Astrocyte of the spinal cord (primary cell): Measurements from ENCODE around the gene PDE8B.

Experiments
- DNase-seq: peaks from one replicate; pipeline ENCODE4 v3.0.0; 2011; ENCODE audit warnings: low read depth, low spot score
- H3K4me3 ChIP-seq: 2 replicates; pipeline ENCODE4 v1.5.1; 2011; ENCODE audit warnings: low read depth, mild to moderate bottlenecking, low read length, moderate library complexity
- in situ Hi-C: cut with HindIII; loops from 2 replicates; pipeline ENCODE4 v1.10.0; 2017; ENCODE audit warnings: low sequenced_read_pairs
- TF ChIP-seq, protein P1 (sequence below): IDR thresholded peaks from 2 replicates; pipeline ENCODE4 v1.5.1; 2012; ENCODE audit warnings: low read depth, mild to moderate bottlenecking, low read length, inconsistent platforms

The PDE8B gene

DNA sequence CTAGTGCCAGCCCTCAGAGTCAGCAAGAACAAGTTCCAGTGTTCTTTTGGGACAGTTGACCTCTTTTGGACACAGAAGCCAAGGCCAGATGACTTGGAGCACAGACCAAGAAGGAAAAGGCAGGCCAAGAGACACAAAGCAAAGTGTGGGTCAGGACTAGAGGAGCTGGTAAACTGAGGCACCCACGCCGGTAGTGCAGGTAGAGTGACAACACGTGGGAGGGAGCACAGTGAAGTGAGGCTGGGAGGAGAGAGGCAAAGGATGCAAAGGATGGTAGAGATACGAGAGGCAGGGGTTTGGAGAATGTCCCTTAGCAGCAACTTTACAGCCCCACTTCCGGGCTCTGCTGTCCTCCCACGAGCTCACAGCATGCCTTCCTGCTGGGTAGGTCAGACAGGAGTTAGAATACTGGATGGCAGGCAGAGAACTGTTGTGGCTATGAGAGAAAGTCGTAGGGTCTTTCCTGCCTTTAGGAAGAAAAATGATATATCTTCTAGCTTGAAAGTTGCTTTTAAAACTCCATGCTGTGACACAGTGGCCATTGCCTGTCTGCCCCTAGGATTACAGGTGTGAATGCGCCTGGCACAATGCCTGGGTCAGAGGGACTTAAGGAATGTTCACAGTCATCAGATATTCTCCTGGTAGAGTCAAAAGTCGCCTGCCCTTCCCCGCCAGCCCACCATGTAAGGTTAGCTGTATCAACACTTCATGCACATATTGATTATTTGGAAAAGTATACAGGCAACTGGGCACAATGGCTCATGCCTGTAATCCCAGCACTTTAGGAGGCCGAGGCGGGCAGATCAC is 97.9 kb downstream of the PDE8B start:
- TF ChIP-seq, protein P1, sequence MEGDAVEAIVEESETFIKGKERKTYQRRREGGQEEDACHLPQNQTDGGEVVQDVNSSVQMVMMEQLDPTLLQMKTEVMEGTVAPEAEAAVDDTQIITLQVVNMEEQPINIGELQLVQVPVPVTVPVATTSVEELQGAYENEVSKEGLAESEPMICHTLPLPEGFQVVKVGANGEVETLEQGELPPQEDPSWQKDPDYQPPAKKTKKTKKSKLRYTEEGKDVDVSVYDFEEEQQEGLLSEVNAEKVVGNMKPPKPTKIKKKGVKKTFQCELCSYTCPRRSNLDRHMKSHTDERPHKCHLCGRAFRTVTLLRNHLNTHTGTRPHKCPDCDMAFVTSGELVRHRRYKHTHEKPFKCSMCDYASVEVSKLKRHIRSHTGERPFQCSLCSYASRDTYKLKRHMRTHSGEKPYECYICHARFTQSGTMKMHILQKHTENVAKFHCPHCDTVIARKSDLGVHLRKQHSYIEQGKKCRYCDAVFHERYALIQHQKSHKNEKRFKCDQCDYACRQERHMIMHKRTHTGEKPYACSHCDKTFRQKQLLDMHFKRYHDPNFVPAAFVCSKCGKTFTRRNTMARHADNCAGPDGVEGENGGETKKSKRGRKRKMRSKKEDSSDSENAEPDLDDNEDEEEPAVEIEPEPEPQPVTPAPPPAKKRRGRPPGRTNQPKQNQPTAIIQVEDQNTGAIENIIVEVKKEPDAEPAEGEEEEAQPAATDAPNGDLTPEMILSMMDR, result no peak
- H3K4me3 ChIP-seq, result no peak overlapping the region
- no peak for DNase-seq
- in situ Hi-C loops, result no loop called here

DNA sequence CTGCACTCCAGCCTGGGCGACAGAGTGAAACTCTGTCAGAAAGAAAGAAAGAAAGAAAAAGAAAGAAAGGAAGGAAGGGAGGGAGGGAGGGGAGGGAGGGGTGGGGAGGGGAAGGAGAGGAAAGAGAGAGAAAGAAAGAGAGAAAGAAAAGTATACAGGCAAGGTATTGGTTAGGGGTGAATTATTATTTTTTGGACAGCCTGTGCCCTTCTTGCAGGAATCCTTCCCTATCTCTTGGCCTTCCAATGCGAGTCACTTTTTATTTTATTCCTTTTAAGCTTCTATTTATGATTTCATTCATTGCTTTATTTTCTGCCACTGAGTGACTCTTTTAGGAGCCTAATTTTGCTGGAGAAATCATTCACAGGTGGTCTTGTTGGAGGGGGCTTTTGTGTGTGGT is 98.7 kb downstream of the PDE8B start:
- TF ChIP-seq, protein P1, result no peak
- DNase-seq, result no peak
- in situ Hi-C loops, result no loop called here
- H3K4me3 ChIP-seq, result no peak overlapping the region

GRCh38 chr5:77310494-77311213 is 100.2 kb downstream of the PDE8B start:
- DNase-seq, result no peak
- no peak overlapping the region for H3K4me3 ChIP-seq
- in situ Hi-C loops, result no loop called here
- TF ChIP-seq, protein P1, result no peak

DNA sequence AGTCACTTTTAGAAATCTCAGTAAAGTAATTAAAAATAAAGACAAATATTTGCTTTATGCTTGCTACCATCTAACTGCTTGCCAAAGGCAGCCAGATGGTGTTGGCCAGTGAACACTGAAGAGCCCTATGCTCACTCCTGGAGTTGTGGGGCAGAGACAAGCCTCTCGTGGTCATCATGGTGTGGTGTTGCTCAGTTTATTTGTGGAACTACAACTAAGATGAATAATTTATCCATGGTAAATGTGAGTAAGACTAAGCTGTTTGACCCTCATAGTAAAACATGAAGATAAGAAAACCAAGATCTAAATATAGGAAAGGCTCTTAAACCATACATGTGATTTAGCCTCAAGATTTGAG is 100.7 kb downstream of the PDE8B start:
- TF ChIP-seq, protein P1, result no peak
- no peak overlapping the region for H3K4me3 ChIP-seq
- in situ Hi-C loops, result no loop called here

DNA sequence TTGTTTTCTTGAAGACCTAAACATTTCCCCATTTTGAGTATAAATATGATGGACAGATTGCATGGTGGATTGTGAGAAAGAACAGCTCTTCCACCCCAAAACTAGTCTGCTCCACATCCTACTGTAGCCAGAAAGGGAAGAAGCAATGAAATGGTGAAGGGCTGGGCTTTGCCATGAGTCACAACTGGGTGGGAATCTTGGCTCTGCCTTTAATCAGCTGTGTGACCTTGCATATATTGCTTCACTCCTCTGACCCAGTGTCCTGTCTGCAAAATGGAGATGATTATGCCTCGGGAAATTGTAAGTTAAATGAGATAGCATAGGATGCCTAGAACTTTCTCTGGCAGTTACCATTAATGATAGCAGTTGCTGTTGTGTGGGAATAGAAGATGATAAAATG is 101.9 kb downstream of the PDE8B start:
- DNase-seq, result peak; percentile 18
- in situ Hi-C loops, result no loop called here
- no peak overlapping the region for H3K4me3 ChIP-seq
- TF ChIP-seq, protein P1, result no peak

More for the DNA sequence above, 100.7 kb downstream of the PDE8B start:
- no peak for DNase-seq

DNA sequence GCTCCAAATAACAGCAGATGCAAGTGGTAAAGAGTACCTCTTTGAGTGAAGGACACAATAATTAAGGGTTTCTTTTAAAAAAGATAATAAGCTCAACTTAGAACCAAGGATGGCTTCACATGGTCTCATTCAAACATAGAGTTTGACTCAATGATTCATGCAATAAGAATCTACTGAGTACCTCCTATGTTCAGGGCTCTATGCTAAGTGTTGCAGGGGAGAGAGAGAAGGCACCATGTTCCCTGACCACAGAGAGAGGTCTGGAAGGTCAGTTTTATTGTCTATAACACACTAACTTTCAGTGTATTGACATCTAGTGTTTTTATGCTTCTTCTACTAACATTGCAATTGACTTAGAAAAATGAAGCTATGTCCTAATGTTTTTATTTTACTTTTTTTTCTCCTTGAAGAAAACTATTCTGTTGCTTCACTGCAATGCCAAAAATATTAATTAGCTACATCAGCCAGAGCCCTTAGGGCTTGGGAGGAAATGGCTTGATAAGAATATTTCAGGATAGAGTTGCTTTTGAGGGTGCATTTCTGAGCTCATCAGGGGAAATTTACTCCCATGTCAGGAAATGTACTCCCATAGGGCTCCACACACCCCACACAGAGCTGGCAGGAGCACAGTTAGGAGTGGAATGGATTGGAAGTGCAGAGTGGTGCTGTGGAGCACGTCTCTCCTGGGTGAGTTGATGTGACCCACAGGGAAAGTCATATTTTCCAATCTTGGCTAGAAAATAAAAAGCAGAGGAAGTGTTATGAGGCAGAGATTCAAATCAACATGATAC is 106.6 kb downstream of the PDE8B start:
- no peak for DNase-seq
- in situ Hi-C loops, result no loop called here
- TF ChIP-seq, protein P1, result no peak
- no peak overlapping the region for H3K4me3 ChIP-seq
